Fibroblast of peridontal ligament (primary cell): Measurements from ENCODE around the gene MAP1S.

Source experiments
- DNase-seq: peaks from one replicate; pipeline ENCODE4 v3.0.0-alpha.2; 2010; ENCODE audit errors: extremely low read depth

The MAP1S gene

DNA sequence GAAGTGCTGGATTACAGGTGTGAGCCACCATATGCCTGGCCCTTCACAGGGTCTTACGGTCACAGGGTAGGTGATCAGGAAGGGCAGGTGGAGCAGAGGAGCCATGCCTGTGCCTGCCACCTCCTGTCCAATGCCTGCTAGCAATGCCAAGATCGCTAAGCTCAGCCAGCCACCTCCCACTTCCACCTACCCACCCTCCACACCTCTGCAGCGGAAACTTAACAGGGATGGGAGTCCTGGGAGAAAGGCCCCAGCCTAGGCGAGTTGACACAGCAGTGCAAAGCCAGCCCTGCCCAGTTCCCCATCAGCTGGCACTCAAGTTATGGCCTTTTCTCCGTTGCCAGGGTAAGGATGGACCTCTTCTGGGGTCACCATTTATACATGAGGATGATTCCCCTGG, 16.1 kb downstream of the MAP1S start:
- no peak for DNase-seq

GRCh38 chr19:17737690-17738153, 18.4 kb downstream of the MAP1S start:
- DNase-seq: peak; percentile 27

GRCh38 chr19:17739121-17739875, 20.0 kb downstream of the MAP1S start:
- DNase-seq: no peak

GRCh38 chr19:17741456-17741855, 22.2 kb downstream of the MAP1S start:
- DNase-seq: no peak

GRCh38 chr19:17743874-17744580, 24.7 kb downstream of the MAP1S start:
- DNase-seq: peak; percentile 58

DNA sequence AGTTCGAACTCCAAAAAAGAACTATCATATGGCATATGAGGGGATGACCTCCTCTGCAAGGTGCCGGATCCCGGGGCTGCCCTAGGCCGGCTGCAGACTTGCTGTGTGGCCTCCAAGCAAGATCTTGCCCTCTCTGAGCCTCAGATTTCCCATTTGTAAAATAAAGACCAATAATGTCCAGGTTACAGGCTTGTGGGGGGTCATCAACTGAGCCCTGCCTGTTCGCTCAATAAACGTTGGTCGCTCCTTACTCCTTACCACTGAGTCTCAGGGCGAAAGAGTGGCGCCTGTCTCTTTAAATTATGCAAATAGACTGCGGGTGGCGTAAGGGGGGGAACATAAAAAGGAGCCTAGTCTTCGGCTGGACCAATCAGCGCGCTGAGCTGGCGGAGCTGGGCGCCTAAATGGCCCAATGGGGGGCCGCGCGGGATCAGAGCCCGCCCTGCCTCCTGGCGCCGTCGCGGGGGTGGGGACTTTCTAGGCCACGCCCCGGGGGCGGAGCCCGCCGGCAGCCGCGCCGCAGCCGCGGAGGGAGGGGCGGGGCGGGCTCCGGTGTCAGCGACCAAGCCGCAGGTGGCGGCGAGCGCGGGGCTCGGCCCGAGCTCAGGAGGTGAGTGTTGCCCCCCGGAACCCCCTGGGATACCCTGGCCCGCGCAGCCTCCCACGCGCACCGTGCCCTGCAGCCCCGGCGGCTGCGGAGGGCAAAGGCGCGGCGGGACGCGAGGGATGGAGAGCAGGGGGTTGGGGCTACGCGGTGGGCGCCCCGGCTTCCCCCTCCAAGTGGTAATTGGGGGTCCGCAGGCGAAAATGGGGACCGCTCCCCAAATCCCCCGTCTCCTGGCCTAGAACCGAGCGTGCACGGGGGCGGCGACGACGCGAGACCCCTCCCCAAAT, 28.2 kb downstream of the MAP1S start:
- peak; percentile 87 for DNase-seq

GRCh38 chr19:17748884-17749638, 29.8 kb downstream of the MAP1S start:
- no peak for DNase-seq

DNA sequence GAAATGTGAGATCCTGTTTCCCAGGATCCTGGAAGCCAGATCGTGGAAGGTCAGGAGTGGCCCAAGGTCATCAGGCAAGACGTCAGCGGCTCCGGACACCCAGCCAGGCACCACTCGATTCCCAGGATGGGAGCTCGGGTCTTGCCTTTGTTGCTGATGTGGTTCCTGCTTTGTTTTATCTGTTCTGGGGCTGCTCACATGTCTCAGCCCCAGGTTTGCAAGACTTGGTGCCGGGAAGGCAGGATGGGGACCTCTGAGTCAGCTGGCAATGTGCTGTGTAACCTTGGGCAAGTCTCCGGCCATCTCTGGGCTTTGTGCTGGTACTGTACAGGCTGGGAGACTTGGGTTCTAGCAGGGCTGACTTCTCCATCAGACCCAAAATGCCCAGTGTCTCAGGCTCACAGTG, 30.6 kb downstream of the MAP1S start:
- no peak for DNase-seq

GRCh38 chr19:17751103-17751911, 32.0 kb downstream of the MAP1S start, which contains the start of gene FCHO1:
TSS of gene FCHO1 (plus strand) at chr19:17751477. CDS start at chr19:17755165, 3,688 bp downstream.
- DNase-seq: no peak

- no peak for DNase-seq
Observed at GRCh38 chr19:17751912-17752273, 32.6 kb downstream of the MAP1S start.

DNA sequence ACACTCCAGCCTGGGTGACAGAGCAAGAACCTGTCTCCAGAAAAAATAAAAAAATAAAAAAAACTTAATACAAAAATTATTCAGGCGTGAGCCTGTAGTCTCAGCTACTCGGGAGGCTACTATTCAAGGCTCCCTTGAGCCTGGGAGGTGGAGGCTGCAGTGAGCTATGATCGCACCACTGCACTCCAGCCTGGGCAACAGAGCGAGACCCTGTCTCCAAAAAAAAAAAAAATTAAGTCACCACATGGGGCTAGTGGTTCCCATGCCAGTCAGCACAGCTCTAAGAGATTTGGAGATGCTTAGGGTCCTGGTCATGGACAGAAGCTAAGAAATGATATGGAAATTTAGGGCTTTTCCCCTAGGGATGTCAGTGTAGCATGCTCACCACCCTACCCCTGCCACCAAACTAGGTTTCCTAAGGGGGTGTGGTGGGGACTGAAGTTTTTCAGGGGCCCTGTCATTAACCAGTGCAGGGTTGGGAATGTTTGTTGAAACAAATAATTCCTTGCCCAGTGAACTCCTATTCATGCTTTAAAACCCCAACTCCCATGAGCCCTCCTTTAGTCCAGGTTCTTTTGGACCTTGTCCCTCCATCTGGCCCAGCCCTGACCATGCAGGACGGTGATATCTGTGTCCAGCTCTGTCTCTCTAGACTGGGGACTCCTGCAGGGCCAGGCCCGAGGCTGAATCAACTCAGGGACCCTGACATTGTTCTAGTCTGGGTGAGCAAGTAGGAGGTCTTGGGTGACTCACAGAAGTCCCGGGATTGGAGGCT, 33.8 kb downstream of the MAP1S start:
- DNase-seq: no peak

DNA sequence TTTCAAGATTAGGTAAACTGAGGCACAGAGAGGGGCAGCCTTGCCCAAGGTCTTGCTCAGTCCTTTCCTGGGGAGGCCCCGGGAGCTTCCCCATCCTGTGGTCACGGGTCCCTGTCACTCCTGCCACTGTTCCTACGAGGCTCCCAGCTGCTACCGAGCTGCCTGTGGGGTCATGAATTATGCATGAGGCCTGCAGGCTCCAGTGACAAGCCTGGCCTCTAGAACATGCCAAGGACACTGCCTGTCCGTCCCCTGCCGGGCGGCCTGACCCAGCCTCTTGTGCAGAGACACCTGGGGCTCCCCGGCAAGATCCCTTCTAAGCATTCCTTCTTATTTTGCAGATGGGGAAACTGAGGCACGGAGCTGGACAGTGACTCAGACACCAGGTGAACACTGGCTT, 34.7 kb downstream of the MAP1S start:
- DNase-seq: no peak

- no peak for DNase-seq
Observed at GRCh38 chr19:17754634-17755442, 35.6 kb downstream of the MAP1S start.

GRCh38 chr19:17755443-17755890, 36.2 kb downstream of the MAP1S start:
- no peak for DNase-seq

- DNase-seq: peak; percentile 16
Observed at GRCh38 chr19:17755977-17756670, 36.8 kb downstream of the MAP1S start.

GRCh38 chr19:17757125-17757524, 37.8 kb downstream of the MAP1S start:
- peak; percentile 35 for DNase-seq

- DNase-seq: no peak
Observed at GRCh38 chr19:17758515-17758914, 39.2 kb downstream of the MAP1S start.

- no peak for DNase-seq
Observed at GRCh38 chr19:17761148-17761547, 41.9 kb downstream of the MAP1S start.
